ENCODE results near the gene KIF12. TPM values are rescaled to one million over a fixed set of nuclear protein-coding genes. Genes with fewer than 3 reads are reported as not detected.

Gene KIF12
- total RNA-seq, 1 experiment from 2014 or later = not detected

DNA sequence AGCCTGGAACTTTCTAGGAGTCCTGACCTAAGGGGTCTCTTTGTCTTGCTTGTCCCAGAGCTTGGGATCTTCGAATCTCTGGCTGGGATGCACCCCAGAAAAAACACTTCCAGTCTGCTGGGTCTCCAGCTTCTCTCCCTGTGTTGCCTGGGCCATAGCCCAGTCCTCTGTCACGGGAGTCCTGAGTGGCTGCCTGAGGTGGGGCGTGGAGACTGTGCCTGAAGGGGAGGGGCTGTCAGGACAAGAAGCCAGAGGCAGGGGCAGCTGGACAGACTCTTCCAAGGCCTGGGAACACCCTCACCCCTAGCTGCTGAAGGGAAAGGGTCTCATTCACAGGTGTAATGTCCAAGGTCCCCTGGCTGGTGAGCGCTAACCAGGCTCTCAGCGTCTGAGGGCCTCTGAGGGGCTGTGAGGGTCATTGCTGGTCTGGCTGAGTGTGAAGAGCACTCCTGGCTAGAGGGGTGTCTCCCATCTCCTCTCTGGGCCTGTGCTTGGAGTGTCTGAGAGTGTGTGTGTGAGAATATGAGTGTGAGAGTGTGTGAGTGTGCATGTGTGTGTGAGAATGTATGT, 35.8 kb upstream of the KIF12 start:
- no peak for DNase-seq
- Histone ChIP-seq H3K4me1 (replicated peaks; ENCODE audit: insufficient read depth) (no peaks in the 10 kb centered on the region), H2AFZ (no peak overlapping the region), H3K9me3 (ENCODE audit: insufficient read depth, low read depth) (no peaks in the 10 kb centered on the region), H3F3A (ENCODE audit: insufficient read depth, low read depth) (no peaks in the 10 kb centered on the region), H3K27me3 (ENCODE audit: insufficient read depth, low read depth) (peaks cover 93% of the 10 kb centered on the region), H3K27ac (no peak overlapping the region), H3K4me2 (no peak overlapping the region), H3K9me2 (ENCODE audit: insufficient read depth) (no peaks in the 10 kb centered on the region), H3K4me3 (no peak overlapping the region), H4K20me1 (ENCODE audit: insufficient read depth) (no peaks in the 10 kb centered on the region), H3K79me2 (ENCODE audit: low read depth) (no peaks in the 10 kb centered on the region), H3K36me3 (ENCODE audit: low read depth) (no peaks in the 10 kb centered on the region)
- ChIA-PET POLR2A (ENCODE audit: unreplicated experiment) (no interaction called here), CTCF (no interaction called here)
- intact Hi-C loops (cut with micrococcal nuclease; ENCODE audit: unreplicated experiment) = no loop called here
- TF ChIP-seq EZH2 (IDR thresholded peaks at IDR 0.05; ENCODE audit: low read depth) = no peak
- TF ChIP-seq, protein P1, sequence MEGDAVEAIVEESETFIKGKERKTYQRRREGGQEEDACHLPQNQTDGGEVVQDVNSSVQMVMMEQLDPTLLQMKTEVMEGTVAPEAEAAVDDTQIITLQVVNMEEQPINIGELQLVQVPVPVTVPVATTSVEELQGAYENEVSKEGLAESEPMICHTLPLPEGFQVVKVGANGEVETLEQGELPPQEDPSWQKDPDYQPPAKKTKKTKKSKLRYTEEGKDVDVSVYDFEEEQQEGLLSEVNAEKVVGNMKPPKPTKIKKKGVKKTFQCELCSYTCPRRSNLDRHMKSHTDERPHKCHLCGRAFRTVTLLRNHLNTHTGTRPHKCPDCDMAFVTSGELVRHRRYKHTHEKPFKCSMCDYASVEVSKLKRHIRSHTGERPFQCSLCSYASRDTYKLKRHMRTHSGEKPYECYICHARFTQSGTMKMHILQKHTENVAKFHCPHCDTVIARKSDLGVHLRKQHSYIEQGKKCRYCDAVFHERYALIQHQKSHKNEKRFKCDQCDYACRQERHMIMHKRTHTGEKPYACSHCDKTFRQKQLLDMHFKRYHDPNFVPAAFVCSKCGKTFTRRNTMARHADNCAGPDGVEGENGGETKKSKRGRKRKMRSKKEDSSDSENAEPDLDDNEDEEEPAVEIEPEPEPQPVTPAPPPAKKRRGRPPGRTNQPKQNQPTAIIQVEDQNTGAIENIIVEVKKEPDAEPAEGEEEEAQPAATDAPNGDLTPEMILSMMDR (conservative IDR thresholded peaks at IDR 0.05) = no peak
- BruUV-seq (replicated peaks) = no TSS peak

DNA sequence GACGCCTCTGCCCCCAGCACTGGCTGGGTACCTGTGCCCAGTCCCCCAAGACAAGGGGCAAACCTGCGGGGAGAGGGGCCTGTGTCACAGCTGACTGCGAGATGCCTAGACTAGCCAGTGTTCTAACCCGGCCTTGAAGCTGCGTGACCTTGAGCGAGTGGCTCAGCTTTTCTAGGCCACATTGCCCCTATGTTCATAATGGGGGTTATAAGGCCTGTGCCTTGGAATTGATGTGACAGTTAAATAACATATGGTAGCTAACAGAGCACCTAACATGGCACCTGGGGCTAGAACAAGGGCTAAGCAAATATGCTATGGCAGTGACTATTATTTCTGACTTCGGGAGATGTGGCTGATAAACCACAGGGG, 33.4 kb upstream of the KIF12 start:
- H3K4me2 ChIP-seq = no peak overlapping the region
- no peaks in the 10 kb centered on the region for H4K20me1 ChIP-seq (ENCODE audit: insufficient read depth)
- H2AFZ ChIP-seq = no peak overlapping the region
- no peak for DNase-seq
- peaks cover 86% of the 10 kb centered on the region for H3K27me3 ChIP-seq (ENCODE audit: insufficient read depth, low read depth)
- H3F3A ChIP-seq (ENCODE audit: insufficient read depth, low read depth) = no peaks in the 10 kb centered on the region
- H3K9me2 ChIP-seq (ENCODE audit: insufficient read depth) = no peaks in the 10 kb centered on the region
- no peak overlapping the region for H3K27ac ChIP-seq
- no TSS peak for BruUV-seq (replicated peaks)
- intact Hi-C loops (cut with micrococcal nuclease; ENCODE audit: unreplicated experiment) = no loop called here
- no peaks in the 10 kb centered on the region for H3K4me1 ChIP-seq (replicated peaks; ENCODE audit: insufficient read depth)
- TF ChIP-seq, protein P1 (conservative IDR thresholded peaks at IDR 0.05) = no peak
- no peak for TF ChIP-seq EZH2 (IDR thresholded peaks at IDR 0.05; ENCODE audit: low read depth)
- no peaks in the 10 kb centered on the region for H3K36me3 ChIP-seq (ENCODE audit: low read depth)
- no peaks in the 10 kb centered on the region for H3K9me3 ChIP-seq (ENCODE audit: insufficient read depth, low read depth)
- POLR2A ChIA-PET (ENCODE audit: unreplicated experiment) = no interaction called here
- no peaks in the 10 kb centered on the region for H3K79me2 ChIP-seq (ENCODE audit: low read depth)
- H3K4me3 ChIP-seq = no peak overlapping the region
- CTCF ChIA-PET = no interaction called here

DNA sequence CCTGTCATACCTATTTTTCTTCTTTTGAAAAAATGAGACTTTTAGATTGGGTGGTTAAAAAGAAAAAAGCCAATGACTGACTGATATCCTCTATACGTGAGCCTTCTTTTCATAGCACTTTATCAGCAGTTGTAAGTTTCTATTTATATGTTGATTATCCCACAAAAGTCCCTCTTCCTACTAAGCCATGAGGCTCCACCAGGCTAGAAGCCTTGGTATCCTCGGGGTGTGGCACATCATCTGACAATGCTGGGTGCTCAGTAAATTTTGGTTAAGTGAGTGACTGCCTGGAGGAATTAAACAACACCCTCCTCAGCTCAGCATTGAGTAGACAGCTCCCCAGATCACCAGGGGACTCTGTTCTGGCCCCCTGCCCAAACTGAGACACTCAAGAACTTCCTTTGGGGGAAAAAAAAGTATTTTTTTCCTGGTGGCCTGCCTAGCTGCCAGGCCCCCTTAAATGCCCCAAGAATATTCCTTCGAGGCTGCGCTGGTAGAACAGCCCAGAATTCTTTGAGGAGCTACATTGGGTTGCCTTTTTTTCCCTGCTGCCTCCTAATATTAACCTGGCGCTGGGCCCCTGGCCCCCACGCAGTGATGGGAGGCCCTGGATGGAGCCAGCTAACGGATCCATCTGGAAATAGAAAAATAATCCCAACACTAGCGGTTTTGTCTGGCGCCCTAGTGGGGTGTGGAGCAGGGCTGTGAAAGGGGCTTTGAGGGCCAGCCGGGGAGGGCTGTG, 32.9 kb upstream of the KIF12 start:
- intact Hi-C loops (cut with micrococcal nuclease; ENCODE audit: unreplicated experiment) = no loop called here
- POLR2A ChIA-PET (ENCODE audit: unreplicated experiment) = no interaction called here

More for the DNA sequence above, 32.9 kb upstream of the KIF12 start:
- Histone ChIP-seq H3K4me1 (replicated peaks; ENCODE audit: insufficient read depth) (no peaks in the 10 kb centered on the region), H3K36me3 (ENCODE audit: low read depth) (no peaks in the 10 kb centered on the region), H3K79me2 (ENCODE audit: low read depth) (no peaks in the 10 kb centered on the region), H3K27me3 (ENCODE audit: insufficient read depth, low read depth) (peaks cover 86% of the 10 kb centered on the region), H2AFZ (no peak overlapping the region), H3K9me2 (ENCODE audit: insufficient read depth) (no peaks in the 10 kb centered on the region), H3K27ac (no peak overlapping the region), H3K9me3 (ENCODE audit: insufficient read depth, low read depth) (no peaks in the 10 kb centered on the region), H3K4me3 (no peak overlapping the region), H3K4me2 (no peak overlapping the region), H4K20me1 (ENCODE audit: insufficient read depth) (no peaks in the 10 kb centered on the region), H3F3A (ENCODE audit: insufficient read depth, low read depth) (no peaks in the 10 kb centered on the region)
- CTCF ChIA-PET = interaction anchor here (0.6 kb wide), 1 partner anchor 16 kb away, joined by 3 read pairs; no protein-coding TSS in a partner anchor
- no peak for DNase-seq
- TF ChIP-seq EZH2 (IDR thresholded peaks at IDR 0.05; ENCODE audit: low read depth) = no peak
- TF ChIP-seq, protein P1 (conservative IDR thresholded peaks at IDR 0.05) = no peak
- no TSS peak for BruUV-seq (replicated peaks)

Measured in PC-9 (cell line).